Purkinje cell (primary cell): Measurements from ENCODE around the gene RNF6. TPM values are rescaled to one million over a fixed set of nuclear protein-coding genes. Genes with fewer than 3 reads are reported as not detected.

Experiments used
- polyA plus RNA-seq: library from polyadenylated mRNA; unstranded; fragments of >200 nt; fragmentation: Nextera tagmentation; gene quantifications from 2 replicates; pipeline ENCODE4 v1.2.1, GENCODE V29; 2014

RNF6 gene
- polyA plus RNA-seq = 188 and 204 TPM in 2 replicates

DNA sequence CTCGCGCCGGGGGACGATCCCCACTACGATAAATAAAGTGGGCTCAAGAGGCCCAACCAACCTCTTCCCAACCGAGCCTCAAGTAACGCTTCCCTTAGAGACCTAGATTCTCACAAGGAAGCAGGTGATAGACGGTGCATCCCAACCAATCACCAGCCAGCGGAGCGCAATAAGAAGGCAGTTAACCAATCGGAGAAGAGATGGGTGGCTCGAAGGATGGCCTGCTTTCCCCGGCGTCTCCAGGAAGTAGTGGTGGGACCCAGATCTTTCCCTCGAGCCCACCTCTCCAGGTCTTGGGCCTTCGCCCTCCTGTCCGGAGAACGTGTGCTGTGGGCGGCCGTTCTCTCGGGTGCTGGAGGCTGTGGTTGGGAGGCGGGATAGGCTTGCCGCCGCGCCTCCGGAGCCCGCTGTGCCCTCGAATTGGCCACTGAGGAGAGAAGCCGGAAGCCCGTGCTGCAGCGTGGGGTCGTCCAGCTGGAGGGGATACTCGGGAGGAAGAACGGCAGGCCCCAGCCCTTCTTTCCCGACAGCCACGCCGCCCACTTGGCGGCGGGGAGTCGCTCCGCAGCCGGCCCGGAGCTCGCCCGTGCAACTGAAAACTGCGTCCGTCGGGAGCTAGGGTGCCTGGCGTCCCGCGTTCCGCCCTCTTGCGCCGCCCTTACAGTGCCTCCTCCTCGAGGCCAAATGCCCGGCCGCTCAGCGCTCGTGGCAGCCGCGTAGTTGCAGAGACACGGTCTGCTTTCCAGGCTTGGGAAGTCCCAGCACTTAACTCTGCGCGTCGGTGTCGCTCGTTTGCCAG is at the start of gene RNF6:
RNF6 (minus strand) TSS at position 594 of the 799 bp plus-strand sequence. CDS start 2,665 bp downstream, outside the sequence.

DNA sequence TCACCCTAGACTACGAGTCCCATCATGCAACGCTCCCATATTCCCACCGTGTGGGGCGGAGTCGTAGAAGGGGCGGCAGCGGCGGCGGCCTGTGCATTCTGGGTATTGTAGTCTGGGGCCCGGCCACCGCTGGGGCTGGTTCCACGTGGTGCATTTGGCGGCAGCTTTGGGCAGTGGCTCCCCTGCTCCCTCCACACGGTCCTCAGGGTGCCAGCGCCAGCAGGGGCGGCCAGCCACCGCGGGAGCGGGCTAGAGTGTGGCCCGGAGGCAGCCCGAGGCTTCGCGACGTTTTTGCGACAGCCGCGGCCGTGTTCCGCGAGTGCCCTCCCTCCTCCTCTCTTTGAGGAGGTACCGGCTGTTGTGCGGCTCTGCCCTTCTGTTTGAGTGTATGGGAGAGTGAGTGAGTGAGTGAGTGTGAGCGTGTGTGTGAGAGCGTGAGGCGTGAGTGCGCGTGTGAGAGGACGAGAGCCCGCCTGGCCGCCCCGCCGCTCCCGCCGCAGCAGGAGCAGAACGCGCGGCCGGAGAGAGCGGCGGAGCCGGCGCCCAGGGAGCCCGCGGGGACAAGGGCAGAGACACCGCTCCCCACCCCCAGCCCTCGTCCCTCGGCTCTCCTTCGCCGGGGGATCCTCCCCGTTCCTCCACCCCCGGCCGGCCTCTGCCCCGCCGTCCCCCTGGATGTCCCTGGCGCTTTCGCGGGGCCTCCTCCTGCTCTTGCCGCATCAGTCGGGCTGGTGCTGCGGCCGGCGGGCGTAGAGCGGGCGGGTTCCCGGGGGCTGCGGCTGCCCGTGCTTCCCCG is 31.9 kb upstream of the RNF6 start, which contains the start of gene CDK8:
CDK8 (plus strand) TSS at position 343 of the 796 bp plus-strand sequence. CDS start 513 bp downstream, outside the sequence.

Other genes with a start within 250 kb of the RNF6 start
- gene SHISA2, start 170.3 kb downstream of the RNF6 start, polyA plus RNA-seq = 19.1 and 20.1 TPM in 2 replicates
- 12.0 and 25.5 TPM in 2 replicates for gene CDK8, start 31.8 kb upstream of the RNF6 start, polyA plus RNA-seq